ENCODE results near the gene LMTK2.
A peak's percentile ranks its signal among the peaks of the same experiment; 100 is the strongest.

The LMTK2 gene

DNA sequence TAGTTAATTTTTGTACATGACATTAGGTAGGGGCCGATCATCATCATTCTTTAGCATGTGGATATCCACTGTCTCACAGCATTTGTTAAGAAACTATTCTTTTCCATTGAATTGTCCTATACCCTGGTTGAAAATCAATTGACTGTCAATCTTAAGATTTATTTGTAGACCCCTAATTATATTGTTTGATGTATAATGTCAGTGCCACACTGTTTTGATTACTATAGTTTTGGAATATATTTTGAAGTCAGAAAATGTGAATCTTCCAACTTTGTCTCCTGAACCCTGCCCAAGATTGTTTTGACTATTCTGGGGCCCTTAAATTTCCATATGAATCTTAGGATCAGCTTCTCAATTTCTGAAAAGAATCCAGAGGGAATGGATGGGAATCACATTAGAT, 6.6 kb upstream of the LMTK2 start:
- DNase-seq (ENCODE audit: low read depth) = no peak
- TF ChIP-seq, protein P1, sequence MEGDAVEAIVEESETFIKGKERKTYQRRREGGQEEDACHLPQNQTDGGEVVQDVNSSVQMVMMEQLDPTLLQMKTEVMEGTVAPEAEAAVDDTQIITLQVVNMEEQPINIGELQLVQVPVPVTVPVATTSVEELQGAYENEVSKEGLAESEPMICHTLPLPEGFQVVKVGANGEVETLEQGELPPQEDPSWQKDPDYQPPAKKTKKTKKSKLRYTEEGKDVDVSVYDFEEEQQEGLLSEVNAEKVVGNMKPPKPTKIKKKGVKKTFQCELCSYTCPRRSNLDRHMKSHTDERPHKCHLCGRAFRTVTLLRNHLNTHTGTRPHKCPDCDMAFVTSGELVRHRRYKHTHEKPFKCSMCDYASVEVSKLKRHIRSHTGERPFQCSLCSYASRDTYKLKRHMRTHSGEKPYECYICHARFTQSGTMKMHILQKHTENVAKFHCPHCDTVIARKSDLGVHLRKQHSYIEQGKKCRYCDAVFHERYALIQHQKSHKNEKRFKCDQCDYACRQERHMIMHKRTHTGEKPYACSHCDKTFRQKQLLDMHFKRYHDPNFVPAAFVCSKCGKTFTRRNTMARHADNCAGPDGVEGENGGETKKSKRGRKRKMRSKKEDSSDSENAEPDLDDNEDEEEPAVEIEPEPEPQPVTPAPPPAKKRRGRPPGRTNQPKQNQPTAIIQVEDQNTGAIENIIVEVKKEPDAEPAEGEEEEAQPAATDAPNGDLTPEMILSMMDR (IDR thresholded peaks at IDR 0.05; ENCODE audit: control insufficient read depth, extremely low read depth, insufficient read depth) = no peak
- no peak overlapping the region for H3K4me3 ChIP-seq (ENCODE audit: low read depth, low read length)

DNA sequence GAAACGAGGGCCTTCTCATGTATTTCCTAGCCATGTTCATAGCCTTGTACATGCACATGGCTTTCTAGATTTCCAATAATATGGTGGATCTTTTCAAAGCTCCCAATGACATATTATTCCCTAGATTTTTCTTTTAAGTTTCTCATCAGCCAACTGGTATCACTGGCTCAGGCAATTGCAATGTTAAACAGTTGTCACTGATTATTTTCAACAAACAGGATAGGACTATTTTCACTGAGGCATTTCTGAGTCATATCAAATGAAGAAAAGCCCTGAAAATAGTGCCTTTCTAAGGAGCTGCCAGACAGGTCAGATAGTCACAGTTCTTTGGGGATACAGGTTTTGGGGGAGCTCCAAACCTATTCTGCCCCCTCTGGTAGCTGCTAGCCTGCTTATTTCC, 4.5 kb upstream of the LMTK2 start:
- TF ChIP-seq, protein P1 (IDR thresholded peaks at IDR 0.05; ENCODE audit: control insufficient read depth, extremely low read depth, insufficient read depth) = no peak
- no peak for DNase-seq (ENCODE audit: low read depth)
- no peak overlapping the region for H3K4me3 ChIP-seq (ENCODE audit: low read depth, low read length)

DNA sequence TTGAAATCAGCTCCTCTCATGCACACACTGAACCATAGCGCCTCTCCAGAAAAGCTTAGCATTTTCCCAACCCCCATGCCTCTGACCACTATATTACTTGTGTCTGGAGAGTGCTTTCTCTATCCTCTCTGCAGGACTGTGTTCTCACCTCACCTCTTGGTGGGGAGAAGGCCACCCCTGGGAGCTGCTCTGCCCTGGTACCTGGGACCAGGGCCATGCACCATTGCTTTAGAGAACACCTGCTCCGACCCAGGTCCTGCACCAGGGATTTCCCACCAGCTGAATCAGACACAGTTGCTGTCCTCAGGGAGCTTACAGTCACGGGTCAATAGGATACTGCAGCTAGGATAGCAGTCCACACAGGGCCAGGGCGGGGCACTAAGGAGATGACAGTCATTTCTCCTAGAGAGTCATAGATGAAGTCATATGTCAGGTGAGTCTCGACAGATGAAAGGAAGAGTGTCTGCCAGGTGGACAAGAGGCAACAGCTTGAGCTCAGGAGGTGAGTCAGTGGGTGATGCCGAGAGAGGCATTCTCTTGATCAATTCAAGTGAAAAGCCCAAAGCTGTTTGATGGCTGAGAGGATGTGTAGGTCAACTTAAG, 619 bp upstream of the LMTK2 start:
- no peak for DNase-seq (ENCODE audit: low read depth)
- TF ChIP-seq, protein P1 (IDR thresholded peaks at IDR 0.05; ENCODE audit: control insufficient read depth, extremely low read depth, insufficient read depth) = no peak
- H3K4me3 ChIP-seq (ENCODE audit: low read depth, low read length) = no peak overlapping the region

DNA sequence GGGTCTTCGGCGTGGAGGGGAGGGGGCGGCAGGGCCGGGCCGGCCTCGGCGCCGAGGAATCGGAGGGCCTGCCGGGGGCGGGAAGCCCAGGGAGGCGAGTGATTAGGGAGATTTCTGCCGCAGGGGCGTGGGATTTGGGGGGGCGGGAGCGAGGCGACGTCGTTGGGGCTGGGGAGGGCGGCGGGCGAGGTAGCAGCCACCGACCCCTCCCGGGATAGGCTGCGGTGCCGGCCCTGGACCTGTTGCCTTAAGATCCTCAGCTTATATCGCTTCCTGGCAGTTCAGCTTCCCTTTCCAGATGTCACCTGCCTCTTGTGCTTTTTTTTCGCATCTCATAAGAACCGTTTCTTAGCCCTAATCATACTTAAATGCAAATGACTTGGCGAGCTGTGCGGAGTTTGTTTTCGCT, 655 bp downstream of the LMTK2 start:
- peak overlapping the region; percentile 87 for H3K4me3 ChIP-seq (ENCODE audit: low read depth, low read length)
- DNase-seq (ENCODE audit: low read depth) = no peak
- TF ChIP-seq, protein P1 (IDR thresholded peaks at IDR 0.05; ENCODE audit: control insufficient read depth, extremely low read depth, insufficient read depth) = no peak

DNA sequence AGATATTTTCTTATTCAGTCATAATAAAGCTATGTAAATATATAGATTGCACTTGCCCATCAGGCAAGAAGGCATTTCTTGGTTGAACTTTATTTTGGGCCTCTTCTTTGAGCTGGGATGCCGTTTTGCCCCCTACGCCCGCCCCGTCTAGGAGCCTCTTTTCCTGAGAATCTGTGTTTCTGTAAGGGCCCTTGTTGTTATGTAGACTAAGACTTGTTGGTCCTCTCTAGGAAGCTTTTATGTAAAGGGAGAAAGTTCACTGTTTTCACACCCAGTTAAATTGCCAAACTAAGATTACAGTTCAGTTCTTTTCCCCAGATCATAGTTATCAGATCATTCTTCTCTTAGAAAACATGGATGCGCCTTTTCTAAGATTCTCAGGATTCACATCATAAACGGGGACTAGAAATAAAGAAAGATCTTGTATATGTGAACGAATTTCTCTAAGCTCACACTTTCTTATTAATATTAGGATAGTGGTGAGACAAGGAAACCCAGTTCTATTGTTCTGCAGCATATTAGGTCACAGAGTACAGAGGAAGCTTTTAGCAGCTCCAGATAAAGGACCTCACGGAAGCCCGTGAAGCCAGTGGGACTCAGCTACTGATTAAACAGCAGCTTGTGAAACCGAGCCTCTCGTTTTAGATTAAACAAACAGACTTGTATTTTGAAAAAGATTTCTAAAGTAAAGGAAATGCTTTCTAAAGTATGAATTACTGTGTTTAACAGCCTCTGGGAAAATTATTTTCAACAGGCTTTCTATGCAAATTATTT, 3.8 kb downstream of the LMTK2 start:
- TF ChIP-seq, protein P1 (IDR thresholded peaks at IDR 0.05; ENCODE audit: control insufficient read depth, extremely low read depth, insufficient read depth) = no peak
- DNase-seq (ENCODE audit: low read depth) = no peak
- no peak overlapping the region for H3K4me3 ChIP-seq (ENCODE audit: low read depth, low read length)

DNA sequence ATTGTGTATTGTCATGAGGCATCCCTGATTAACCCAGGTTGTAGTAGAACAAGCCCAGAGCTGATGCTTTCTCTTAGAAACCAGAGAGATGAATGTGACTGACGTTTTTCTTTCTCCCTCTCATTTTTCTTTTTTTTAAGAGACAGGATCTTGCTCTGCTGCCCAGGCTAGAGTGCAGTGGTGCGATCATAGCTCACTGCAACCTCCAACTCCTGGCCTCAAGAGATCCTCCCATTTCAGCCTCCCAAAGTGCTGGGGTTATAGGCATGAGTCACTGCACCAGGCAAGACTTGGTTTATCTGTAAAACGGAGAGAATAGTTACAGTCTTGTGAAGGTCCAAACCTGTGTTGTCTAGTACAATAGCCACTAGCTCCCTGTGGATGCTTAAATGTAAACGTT, 5.4 kb downstream of the LMTK2 start:
- TF ChIP-seq, protein P1 (IDR thresholded peaks at IDR 0.05; ENCODE audit: control insufficient read depth, extremely low read depth, insufficient read depth) = no peak
- no peak for DNase-seq (ENCODE audit: low read depth)
- no peak overlapping the region for H3K4me3 ChIP-seq (ENCODE audit: low read depth, low read length)
